DMS53 treated with DMSO at 0.1 percent for 48 hours (cell line): ENCODE data around the gene MSH3.
"Not testable (repeated sequence)": the region's sequence is repeated elsewhere in the genome, so short reads cannot be mapped to it uniquely, and the experiment has no call there.

Source experiments
- DNase-seq: peaks from one replicate; lab custom pipeline; 2025; ENCODE audit not compliant: unreplicated experiment; lab: John Stamatoyannopoulos, UW

MSH3 gene

DNA sequence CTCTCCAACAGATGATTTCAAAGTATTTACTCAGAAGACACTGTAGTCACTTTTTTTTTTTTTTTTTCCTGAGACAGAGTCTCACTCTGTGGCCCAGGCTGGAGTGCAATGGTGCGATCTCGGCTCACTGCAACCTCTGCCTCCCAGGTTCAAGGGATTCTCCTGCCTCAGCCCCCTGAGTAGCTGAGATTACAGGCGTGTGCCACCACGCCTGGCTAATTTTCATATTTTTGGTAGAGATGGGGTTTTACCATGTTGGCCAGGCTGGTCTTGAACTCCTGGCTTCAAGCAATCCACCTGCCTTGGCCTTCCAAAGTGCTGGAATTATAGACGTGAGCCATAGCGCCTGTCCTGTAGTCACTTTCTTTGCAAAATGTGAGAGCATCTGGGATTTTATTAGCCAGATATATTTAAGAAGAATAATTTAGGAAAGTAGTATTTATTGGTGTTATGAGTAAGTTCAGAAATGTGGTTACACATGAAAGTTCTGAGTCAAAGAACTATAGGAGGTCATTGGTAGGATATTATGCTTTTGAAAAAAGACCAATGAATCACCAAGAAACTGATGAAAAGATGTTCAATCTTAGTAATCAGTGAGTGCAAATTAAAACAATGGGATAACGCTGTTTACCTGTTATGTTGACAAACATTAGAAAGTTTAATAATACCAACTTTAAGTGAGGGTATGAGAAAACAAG lies 135.0 kb downstream of the MSH3 start:
- DNase-seq: not testable (repeated sequence)

DNA sequence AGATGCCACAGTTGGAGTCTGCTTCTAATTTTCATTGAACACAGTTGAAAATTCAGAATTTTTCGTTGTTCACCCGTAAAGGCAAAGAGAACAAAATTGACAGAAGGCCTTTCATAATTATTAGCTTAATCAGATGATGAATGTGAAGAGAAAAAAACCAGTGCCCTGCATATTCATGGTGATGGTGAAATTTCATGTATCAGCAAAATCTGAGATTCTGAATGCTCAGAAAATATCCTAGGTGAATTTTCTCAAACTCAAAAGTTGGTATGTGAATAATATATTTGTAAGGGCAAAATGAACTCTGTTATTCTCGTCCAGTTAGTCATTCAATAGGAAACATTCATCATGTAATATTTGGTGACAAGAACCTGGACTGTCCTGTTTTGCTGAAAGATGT lies 136.2 kb downstream of the MSH3 start:
- DNase-seq: no peak

DNA sequence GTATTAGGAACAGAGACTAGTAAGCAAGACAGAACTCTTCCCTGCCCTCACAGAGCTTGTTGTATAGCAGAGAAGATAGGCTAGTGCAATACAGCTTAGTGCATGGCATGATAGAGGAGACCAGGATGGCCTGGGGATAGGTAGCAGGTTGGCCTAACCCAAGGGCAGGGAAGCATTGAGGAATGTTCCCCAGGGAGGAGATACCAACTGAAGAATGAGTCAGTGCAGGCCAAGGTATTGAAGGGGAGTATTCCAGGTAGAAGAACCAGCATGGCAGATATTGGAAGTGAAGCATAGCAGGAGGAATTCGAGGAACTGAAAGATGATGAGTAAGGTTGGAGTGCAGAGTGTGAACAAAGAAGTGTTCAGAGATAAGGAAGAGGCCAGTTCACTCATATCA lies 138.9 kb downstream of the MSH3 start:
- DNase-seq: no peak

DNA sequence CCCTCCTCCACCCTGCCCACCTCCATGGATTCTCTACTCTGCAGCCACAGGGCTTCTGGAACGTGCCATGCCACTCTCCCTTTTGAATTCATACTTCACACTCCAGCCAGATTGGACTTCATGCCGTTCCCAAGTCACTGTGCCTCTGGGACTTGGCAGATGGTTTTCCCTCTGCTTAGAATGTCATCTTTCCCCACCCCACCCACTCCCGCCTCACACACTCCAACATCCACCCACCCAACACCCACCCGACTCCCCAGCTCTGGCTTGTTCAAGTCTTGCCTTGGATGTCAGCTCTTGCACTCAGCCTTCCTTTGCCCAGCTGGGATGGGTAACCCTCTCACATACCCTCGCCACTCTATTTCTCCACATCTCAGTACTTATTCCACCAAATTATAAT lies 142.4 kb downstream of the MSH3 start:
- DNase-seq: no peak

DNA sequence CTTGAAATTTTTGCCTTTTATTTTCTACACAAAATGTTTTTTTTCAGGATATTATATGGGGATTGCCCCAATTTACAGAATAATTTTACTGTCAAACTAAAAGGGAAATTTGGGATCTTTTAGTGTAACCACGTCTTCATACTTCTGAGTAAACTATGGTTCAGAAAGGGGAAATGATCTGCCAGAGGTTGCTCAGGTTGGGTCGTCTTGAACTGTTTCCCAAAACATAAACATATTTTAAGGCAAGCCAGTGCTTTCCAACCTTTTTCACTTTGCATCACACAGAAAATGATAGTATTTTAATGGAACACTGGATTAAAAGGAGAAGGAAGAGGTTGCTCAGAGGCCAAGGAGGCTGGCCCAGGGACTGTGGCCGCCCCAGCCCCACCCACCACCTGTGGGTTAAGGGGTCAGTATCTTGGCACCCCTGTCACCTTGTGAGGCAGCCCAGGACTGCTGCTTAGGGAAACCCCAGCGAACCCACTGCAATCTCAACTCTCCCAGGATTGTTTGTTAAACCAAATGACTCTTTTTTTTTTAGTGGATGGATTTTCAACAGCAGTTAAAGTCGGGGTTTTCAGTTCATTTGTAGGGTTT lies 143.1 kb downstream of the MSH3 start:
- no peak for DNase-seq

DNA sequence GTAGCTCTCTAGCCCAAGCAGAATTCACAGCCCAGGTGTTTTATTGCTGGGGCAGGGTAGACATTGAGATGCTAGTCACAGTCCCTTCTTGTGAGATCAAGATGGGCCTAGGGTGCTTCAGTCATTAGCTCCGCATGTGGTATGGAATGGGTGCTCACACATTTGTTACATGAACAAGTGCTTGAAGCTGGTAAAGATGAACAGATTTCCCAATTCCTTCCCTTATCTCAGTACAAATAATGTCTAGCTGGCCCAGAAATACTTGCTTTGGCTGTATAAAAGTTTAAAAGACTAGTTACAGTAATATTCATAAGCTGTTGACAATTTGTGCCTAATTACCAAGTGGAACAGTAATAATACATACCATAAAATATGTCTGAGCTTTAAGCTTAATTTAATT lies 143.7 kb downstream of the MSH3 start:
- DNase-seq: no peak

DNA sequence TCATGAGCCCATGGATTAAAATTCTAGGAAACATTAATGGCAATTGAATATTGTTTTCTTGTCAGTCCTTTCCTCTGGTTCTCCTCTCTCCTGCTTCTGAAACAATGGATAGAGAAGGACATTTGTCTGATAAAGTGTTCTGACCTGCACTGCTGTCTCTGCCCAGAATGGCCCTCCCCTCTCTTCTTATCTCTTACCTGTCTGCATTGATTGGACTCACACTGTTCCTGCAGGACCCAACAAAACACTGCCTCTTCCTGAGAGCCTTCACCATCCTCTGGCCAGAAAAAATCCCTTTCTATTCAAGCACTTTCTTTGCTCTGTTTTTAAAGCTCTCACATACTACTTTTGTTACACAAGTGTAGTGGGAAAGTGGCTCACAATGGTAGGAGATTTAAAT lies 144.2 kb downstream of the MSH3 start:
- no peak for DNase-seq

DNA sequence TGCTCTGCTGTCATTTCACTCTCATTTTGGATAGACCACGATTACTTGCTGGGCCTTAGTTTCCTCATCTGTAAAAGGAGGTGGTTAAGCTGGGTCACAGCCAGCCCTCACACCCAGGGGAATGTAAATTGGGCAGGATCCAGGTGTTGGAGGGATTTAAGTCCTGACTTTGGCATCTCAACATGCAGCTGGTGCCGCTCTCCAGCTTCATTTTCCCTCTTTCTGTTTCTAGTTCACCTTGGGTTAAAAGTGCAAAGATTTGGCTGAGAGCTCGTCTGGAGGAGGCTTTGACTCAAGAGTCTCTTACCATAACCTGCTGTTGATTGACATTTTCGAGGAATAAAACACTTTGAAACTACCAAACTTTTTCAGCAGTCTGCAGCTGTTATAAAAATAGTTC lies 144.6 kb downstream of the MSH3 start:
- no peak for DNase-seq

DNA sequence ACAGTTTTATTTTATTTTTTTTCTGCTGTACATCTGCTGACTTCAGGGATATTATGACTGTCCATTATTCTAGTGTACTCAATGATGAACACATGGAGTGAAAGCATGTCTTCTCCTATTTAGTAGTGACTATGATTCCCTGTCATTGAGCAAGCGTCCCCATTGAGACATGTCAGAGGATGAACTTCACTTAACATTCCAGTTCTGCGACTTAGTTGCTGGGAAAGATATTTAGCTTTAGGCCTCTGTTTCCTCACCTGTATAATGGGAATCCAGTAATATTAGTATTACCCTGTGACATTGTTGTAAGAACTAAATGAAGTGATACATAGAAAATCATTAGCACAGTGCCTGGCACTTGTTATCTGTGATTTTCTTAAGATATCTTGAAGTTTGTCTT lies 145.1 kb downstream of the MSH3 start:
- no peak for DNase-seq

DNA sequence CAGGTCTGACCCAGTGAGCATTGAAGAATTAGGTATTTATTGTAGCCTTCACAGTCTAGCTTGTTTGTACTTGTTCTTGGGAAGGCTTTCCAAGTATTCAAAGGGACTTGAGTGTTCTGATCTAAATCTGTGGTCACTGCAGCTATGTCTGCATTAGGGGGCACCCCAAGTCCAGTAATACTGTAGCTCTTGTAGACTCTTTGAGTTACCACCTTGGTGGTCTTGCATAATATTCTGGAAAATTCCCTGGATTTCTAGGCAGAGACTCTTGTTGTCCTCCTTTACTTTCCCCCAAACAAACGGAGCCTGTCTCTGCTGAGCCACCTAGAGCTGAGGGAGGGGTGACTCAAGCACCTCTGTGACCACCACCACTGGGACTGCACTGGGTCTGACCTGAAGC lies 149.9 kb downstream of the MSH3 start:
- no peak for DNase-seq

DNA sequence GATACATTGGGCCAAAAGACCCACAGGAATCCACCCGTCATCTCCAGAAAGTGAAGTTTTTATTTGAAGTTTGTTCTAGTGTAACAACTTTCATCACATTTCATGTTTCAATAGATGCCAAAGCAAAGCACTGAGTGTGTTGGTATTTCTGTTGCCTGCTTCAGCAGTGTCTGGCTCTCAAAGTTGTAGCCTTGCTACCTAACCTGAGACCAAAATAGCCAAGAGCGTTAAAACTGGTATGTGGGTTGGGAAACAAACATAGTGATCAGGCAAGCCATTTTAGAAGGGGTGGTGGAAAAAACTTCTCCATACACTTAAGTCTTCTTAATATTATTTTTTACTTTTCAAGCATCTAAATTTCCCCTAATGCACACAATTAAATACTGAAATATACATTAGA lies 150.6 kb downstream of the MSH3 start:
- no peak for DNase-seq

DNA sequence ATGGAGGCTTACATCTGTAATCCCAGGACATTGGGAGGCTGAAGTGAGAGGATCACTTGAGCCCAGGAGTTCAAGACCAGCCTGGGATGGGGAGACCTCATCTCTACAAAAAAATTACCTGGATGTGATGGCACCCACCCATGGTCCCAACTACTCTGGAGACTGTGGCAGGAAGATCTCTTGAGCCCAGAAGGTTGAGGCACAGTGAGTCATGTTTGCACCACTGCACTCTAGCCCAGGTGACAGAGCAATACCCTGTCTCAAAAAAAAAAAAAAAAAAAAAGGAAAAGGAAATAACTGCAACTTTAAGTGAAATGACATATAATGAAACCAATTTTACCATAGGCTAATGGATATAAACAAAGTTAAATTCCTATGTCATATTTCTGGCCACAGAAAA lies 152.5 kb downstream of the MSH3 start:
- no peak for DNase-seq

DNA sequence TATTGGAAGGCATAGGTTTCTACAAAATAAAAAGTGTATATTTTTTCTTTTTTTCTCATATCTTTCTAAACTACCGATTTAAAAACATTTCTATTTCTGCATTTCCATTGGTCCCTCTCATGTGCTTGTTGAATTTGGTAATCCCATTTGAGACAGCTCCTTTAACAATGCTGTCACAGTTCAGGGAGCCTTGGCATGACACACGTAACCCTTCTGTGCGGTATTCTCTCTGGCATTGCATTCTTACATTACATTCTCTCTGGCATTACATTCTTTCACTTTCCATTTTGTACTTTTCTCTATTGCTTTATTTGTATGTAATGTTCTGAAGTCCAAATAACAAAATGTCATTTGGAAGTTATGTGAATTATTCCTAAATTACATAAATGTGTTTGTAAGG lies 155.0 kb downstream of the MSH3 start:
- DNase-seq: no peak

DNA sequence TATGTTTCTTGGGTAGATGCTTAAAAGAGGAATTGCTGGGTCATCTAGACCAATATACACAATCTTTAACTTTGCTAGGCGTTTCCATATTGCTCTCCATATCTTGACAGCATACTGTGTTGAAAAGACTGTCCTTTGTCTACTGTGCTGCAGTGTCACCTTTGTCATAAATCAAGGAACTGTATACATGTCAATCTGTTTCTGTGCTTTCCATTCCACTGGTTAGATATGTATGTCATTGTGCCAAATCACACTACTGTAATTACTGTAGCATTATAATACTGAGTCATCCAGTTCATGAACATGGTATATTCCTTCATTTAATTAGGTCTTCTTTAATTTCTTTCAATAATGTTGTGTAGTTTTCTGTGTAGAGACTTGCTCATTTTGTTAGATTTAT lies 156.0 kb downstream of the MSH3 start:
- no peak for DNase-seq

DNA sequence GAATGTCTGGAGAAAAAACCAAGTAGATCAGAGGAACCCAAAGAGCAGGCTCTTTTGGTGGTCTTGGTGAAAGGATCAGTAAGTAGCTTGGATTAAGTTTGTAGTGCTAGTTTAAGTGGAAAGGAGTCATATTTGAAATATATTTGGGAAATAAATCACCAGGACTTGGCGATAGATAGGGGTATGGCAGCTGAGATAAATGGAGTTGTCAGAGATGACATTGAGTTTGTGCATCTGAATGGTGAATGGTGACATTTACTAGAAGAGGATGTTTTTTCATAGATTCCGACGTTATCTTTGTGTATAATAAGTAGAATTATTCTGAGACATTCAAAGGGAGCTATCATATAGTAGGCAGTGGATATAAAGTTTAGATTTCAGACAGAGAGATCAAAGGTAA lies 162.1 kb downstream of the MSH3 start:
- no peak for DNase-seq

DNA sequence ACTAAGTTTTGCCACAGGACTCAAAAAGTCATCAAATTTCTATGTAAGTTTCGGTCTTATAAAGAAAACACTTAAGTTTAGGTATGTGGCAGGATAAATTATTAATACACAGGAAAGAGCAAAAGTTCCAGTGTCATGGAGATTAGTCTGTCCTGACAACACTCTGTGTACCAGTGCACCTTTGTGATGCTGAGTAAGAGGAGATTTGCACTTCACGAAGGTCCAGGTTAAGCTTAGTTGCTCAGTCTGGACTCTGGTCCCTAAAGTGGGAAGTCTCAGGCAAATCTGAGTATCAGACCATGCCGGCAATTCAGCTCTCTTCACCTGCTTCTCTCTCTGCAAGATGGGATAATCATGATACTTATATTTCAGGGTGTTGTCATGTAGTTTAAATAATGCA lies 166.2 kb downstream of the MSH3 start:
- no peak for DNase-seq

DNA sequence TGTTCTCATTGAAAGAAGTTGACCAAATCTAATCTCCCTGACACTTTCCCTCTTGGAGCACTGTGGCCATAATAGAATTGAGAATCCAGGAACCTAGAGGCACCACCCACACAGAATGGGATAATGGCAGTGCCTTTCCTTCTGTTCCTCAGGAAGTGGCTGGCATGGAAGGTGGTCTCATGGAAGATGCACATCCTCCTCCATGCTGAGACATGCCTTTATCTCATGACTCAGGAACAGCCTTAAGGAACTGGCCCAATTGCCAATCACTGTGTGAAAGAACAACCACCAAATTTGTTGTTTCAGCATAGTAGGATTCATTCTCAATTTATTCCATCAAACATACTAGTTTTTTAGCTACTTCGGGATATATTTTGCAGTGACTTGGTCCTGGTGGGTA lies 168.2 kb downstream of the MSH3 start:
- no peak for DNase-seq

DNA sequence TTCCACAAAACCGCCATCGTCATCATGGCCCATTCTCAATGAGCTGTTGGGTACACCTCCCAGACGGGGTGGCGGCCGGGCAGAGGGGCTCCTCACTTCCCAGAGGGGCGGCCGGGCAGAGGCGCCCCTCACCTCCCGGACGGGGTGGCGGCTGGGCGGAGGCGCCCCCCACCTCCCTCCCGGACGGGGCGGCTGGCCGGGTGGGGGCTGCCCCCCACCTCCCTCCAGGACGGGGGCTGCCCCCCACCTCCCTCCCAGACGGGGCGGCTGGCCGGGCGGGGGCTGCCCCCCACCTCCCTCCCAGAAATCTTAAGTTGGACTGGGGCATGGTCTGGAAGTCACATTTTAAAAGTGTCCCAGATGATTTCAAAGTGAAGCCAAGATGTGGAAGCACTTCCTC lies 169.7 kb downstream of the MSH3 start:
- DNase-seq: not testable (repeated sequence)

DNA sequence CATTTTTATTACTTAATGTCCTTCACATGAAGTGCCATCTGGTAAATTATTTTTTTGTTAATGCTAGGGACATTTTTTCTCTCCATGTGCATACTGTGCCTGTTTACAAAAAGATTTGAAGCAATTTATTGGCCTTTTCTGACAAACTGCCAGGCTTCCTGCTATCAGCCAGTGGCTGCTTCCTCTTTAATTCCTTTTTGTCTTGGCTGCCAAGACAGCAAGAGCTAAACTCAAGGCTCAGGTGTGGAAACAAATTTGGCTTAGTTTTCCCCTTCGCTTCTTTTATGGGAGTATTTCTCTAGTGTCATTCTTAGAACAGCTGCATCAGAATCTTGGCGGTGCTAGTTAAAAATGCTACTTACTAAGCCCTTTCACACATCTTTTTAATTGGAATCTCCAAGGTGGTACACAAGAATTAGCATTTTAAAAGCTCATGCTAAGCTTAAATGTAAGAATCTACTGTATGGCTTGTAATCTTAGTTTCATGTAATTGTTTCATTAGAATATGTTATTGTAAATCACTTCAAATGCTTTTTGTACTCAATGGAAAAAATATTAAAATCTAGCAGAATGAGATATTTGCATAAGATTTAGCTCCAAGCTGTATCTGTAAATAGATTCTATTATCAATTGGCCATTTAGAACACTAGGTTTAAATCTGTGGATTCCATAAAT lies 171.5 kb downstream of the MSH3 start:
- DNase-seq: no peak

DNA sequence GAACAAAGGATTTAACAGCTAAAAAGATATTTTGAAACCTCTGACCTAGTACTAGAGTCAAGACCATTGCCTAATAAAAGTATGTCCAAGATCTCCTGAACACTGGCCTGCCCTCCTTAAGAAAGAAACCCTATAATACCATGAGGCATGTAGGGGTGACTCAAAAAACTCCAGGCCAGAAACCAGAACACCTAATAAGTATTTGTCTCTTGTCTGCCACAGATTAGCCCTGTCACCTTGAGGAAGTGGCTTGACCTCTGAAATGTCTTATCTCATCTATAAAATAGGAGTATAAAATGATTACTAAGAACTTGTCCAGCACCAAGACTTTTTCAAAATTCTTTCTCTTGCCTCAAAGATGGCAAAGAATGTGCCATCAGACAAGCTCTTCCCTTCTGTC lies 180.3 kb downstream of the MSH3 start:
- no peak for DNase-seq

DNA sequence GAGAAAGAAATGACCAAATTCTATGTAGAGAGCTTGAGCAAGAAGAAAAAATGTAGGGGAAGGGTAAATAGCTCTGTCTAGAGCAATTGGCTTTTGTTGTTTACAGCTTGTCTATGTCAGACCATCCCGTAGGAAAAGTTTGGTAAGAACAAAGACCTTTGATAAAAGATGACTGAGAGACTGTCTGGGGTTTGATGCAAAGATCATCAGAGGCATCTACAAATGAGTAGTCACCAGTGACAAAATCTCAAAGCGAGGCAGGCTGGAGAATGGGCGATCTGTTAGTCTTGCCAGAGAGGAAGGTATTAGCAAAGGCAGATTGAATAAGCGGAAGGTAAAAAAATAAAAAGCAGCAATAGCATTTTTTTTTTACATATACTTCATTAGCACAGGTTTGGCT lies 180.7 kb downstream of the MSH3 start:
- DNase-seq: no peak

DNA sequence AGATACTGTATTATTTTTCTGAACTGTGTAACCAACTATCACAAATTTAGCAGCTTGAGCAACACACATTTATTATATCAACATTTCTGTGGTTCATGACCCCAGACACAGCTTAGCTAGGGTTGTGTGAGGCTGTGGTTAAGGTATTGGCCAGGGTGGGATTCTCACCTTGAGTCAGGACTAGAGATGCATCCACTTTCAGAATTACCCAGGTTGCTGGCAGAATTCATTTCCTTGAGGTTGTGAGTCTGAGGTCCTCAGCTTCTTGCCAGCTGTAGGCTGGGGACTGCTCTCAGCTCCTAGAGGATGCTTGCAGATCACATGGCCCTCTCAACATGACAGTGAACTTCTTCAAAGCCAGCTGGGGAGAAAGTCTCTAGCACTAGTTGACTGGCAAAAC lies 183.2 kb downstream of the MSH3 start:
- no peak for DNase-seq
